ENCODE data around the gene FUT7. TPM values are rescaled to one million over a fixed set of nuclear protein-coding genes. Genes with fewer than 3 reads are reported as not detected.

FUT7 gene
- total and polyA plus RNA-seq, 2 of the 13 experiments (the other 11 are each of a cell fraction or from before 2014, with no cell fraction given) = 0.05 TPM; not detected in 1

GRCh38 chr9:137028263-137029057 is 3.4 kb downstream of the FUT7 start (continued):
- TF ChIP-seq SP2 (CRISPR knock-in tag; IDR thresholded peaks at IDR 0.05) (0 out of 2 replicates have a peak, but pooled peaks have one; percentile 27), ZNF710 (CRISPR knock-in tag; IDR thresholded peaks at IDR 0.05; ENCODE audit: borderline replicate concordance) (no peak), DMTF1 (CRISPR knock-in tag; IDR thresholded peaks at IDR 0.05) (no peak)

- H3K9ac ChIP-seq (ENCODE audit: insufficient read depth, low read depth, low read length) = peak within 1 kb of the TSS; percentile 57; the same call in 1 of the 2 replicates
- 13% methylated on average over 1 of the region's 95 CpGs for WGBS (ENCODE audit: low lambda C conversion rate)
- no peak for ATAC-seq
- TF ChIP-seq, protein P1, sequence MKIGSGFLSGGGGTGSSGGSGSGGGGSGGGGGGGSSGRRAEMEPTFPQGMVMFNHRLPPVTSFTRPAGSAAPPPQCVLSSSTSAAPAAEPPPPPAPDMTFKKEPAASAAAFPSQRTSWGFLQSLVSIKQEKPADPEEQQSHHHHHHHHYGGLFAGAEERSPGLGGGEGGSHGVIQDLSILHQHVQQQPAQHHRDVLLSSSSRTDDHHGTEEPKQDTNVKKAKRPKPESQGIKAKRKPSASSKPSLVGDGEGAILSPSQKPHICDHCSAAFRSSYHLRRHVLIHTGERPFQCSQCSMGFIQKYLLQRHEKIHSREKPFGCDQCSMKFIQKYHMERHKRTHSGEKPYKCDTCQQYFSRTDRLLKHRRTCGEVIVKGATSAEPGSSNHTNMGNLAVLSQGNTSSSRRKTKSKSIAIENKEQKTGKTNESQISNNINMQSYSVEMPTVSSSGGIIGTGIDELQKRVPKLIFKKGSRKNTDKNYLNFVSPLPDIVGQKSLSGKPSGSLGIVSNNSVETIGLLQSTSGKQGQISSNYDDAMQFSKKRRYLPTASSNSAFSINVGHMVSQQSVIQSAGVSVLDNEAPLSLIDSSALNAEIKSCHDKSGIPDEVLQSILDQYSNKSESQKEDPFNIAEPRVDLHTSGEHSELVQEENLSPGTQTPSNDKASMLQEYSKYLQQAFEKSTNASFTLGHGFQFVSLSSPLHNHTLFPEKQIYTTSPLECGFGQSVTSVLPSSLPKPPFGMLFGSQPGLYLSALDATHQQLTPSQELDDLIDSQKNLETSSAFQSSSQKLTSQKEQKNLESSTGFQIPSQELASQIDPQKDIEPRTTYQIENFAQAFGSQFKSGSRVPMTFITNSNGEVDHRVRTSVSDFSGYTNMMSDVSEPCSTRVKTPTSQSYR (CRISPR knock-in tag; IDR thresholded peaks at IDR 0.05; ENCODE audit: borderline replicate concordance) = no peak
- TF ChIP-seq SP5 (CRISPR knock-in tag; IDR thresholded peaks at IDR 0.05; ENCODE audit: borderline replicate concordance, low read depth) = no peak
- peak; percentile 25; the same call in 1 of the 2 replicates for TF ChIP-seq ZNF567 (CRISPR knock-in tag; IDR thresholded peaks at IDR 0.05; ENCODE audit: borderline replicate concordance)
- 0 out of 2 replicates have a peak, but pooled peaks have one; percentile 6 for TF ChIP-seq ZSCAN20 (CRISPR knock-in tag; IDR thresholded peaks at IDR 0.05; ENCODE audit: borderline replicate concordance)
- TF ChIP-seq ZGPAT (CRISPR knock-in tag; IDR thresholded peaks at IDR 0.05) = no peak
- TF ChIP-seq SMARCC2 (IDR thresholded peaks at IDR 0.05) = no peak
These were observed 4.3 kb downstream of the FUT7 start, which contains the start of gene ABCA2 for GRCh38 chr9:137027369-137028262. Gene ABCA2 (minus strand): TSS chr9:137028237. CDS start chr9:137028140, 97 bp downstream.

More at GRCh38 chr9:137027369-137028262, 4.3 kb downstream of the FUT7 start, which contains the start of gene ABCA2:
- no peaks in the 10 kb centered on the region for H3K79me2 ChIP-seq (ENCODE audit: insufficient read depth, low read length)
- POLR2A ChIA-PET = interaction anchor here (1.6 kb wide), 1 partner anchor 28 kb away, joined by 3 read pairs; no protein-coding TSS in a partner anchor
- FAIRE-seq (no peak), DNase-seq (ENCODE audit: low spot score) (no peak)
- H3K27ac ChIP-seq (ENCODE audit: extremely low read length, insufficient read depth, low read length) = no peak within 1 kb of the TSS
- no peak within 1 kb of the TSS for H2AFZ ChIP-seq (ENCODE audit: low read length)
- CTCF ChIA-PET (ENCODE audit: low intra/inter-chr PET ratio, low total read pairs) = interaction anchor here (1.4 kb wide), 1 partner anchor 40 kb away, joined by 4 read pairs; no protein-coding TSS in a partner anchor
- H3K4me1 ChIP-seq (ENCODE audit: insufficient read depth, low read length) = peaks cover 87% of the 10 kb centered on the region
- in situ Hi-C loops (cut with HindIII; ENCODE audit: extremely low pct_ligation_motif_present, low pct_unique_long_range_greater_than_20kb) (no loop called here), intact Hi-C loops (cut with micrococcal nuclease; ENCODE audit: unreplicated experiment) (no loop called here)
- H3K36me3 ChIP-seq (replicated peaks in 1 of 2; ENCODE audit: control insufficient read depth in 1 of 2, insufficient read depth in 2 of 2, low read length in 2 of 2) = no peaks in the 10 kb centered on the region
- no peaks in the 10 kb centered on the region for H4K20me1 ChIP-seq (ENCODE audit: insufficient read depth, low read length)
- H3K4me3 ChIP-seq (replicated peaks in 1 of 3; ENCODE audit: insufficient read depth in 1 of 3, low read depth in 2 of 3, low read length in 3 of 3) = peak within 1 kb of the TSS; percentile 46 to 78 (median 58)
- H3K9me3 ChIP-seq (ENCODE audit: low read length) = no peaks in the 10 kb centered on the region
- no TSS peak for BruUV-seq (replicated peaks)
- peaks cover 0 to 19% of the 10 kb centered on the region in 2 experiments; a peak in 2 of 5 replicates for H3K27me3 ChIP-seq (ENCODE audit: control insufficient read depth in 1 of 2, insufficient read depth in 2 of 2, low read length in 2 of 2)
- H3K4me2 ChIP-seq (ENCODE audit: low read depth, low read length) = peak within 1 kb of the TSS; percentile 95
